ENCODE results near the gene ABCD2.

- no peak for TF ChIP-seq CTCF (IDR thresholded peaks at IDR 0.05 in 2 of 3, conservative IDR thresholded peaks at IDR 0.05 in 1 of 3; ENCODE audit: borderline replicate concordance in 1 of 3, insufficient read depth in 1 of 3, low read depth in 2 of 3, low read length in 2 of 3)
- no peak for TF ChIP-seq ZNF274 (IDR thresholded peaks at IDR 0.05; ENCODE audit: low read depth, low read length)
- TF ChIP-seq CEBPB (IDR thresholded peaks at IDR 0.05; ENCODE audit: low read depth), result no peak
- no peak for TF ChIP-seq SP1 (IDR thresholded peaks at IDR 0.05; ENCODE audit: low read depth)
- TF ChIP-seq JUND (IDR thresholded peaks at IDR 0.05), result no peak
- no peak for TF ChIP-seq EZH2phosphoT487 (IDR thresholded peaks at IDR 0.05; ENCODE audit: borderline replicate concordance)
- TF ChIP-seq REST (IDR thresholded peaks at IDR 0.05; ENCODE audit: low read depth), result no peak
Measured at GRCh38 chr12:39643052-39643451, 23.4 kb upstream of the ABCD2 start.
